HK-2 (cell line): Measurements from ENCODE around the gene TNFRSF18.
"Not testable (repeated sequence)": the region's sequence is repeated elsewhere in the genome, so short reads cannot be mapped to it uniquely, and the experiment has no call there.

Source experiments
- DNase-seq: peaks from one replicate; pipeline ENCODE4 v3.0.0-alpha.2; 2018; ENCODE audit not compliant: unreplicated experiment

The TNFRSF18 gene

GRCh38 chr1:1199141-1199960 lies 7.0 kb downstream of the TNFRSF18 start:
- DNase-seq: no peak

- DNase-seq: peak; percentile 0
Measured at GRCh38 chr1:1198423-1199140, 7.8 kb downstream of the TNFRSF18 start.

GRCh38 chr1:1197551-1198422 lies 8.6 kb downstream of the TNFRSF18 start:
- no peak for DNase-seq

- no peak for DNase-seq
Measured at GRCh38 chr1:1197188-1197500, 9.2 kb downstream of the TNFRSF18 start.

DNA sequence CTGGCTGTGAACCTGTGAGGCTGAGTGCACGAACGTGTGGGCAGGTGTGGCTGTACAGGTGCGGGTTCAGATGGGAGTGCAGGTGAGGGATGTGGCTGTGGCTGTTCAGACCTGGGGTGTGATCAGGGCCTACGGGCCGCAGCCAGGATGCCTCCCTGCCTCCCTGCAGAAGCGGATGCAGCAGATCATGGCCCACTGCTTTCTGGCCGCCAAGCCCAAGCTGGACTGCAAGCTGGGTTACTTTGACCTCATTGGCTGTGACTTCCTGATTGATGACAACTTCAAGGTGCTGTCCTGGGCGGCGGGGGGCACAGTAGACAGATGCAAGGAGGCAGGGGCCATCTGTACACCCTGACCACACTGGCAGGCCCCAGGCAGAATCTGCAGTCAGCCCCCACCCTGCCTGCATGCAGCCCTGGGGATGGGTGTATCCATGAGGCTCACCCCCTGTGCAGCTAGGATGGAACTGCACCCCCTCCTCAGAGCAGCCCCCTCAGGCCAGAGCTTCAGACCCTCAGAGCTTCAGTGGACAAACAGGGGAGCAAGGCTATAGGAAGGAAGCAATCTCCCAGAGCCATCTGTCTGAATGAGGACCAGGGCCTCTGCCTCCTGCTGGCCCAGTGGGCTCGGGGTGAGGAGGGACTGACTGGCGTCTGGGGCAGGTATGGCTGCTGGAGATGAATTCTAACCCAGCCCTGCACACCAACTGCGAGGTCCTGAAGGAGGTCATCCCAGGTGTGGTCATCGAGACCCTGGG lies 9.8 kb downstream of the TNFRSF18 start:
- DNase-seq: peak; percentile 0

GRCh38 chr1:1195726-1196125 lies 10.7 kb downstream of the TNFRSF18 start:
- not testable (repeated sequence) for DNase-seq

- no peak for DNase-seq
Measured at GRCh38 chr1:1194723-1195122, 11.7 kb downstream of the TNFRSF18 start.

GRCh38 chr1:1191734-1192133 lies 14.7 kb downstream of the TNFRSF18 start:
- no peak for DNase-seq

DNA sequence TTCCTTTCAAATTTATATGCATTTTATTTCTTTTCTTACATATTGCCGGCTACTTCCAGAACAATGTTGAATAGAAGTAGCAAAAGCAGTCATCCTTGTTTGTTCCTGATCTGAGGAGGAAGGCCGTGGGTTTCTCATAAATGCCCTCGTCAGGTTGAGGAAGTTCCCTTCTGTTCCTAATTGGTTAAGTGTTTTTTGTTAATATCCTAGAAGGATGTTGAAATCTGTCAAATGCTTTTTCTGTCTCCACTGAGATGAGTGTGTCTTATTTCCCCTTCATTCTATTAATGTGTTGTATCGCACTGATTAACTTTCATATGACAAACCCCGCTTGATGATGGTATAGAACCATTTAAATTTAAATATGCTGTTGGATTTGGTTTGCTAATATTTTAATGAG lies 17.3 kb downstream of the TNFRSF18 start:
- DNase-seq: no peak

DNA sequence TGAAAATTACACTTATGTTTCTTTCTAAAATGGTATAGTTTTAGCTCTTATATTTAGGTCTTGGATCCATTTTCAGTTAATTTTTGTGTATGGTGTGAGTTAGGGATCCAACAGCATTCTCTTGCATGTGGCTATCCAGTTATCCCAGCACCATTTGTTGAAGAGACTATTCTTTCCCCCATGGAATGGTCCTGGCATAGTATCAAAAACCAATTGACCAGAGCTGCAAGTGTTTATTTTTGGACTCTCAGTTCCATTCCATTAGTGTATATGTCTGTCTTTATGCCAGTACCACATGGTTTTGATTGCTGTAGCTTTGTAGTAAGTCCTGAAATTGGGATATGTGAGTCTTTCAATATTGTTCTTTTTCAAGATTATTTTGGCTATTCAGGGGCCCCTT lies 18.5 kb downstream of the TNFRSF18 start:
- DNase-seq: no peak

DNA sequence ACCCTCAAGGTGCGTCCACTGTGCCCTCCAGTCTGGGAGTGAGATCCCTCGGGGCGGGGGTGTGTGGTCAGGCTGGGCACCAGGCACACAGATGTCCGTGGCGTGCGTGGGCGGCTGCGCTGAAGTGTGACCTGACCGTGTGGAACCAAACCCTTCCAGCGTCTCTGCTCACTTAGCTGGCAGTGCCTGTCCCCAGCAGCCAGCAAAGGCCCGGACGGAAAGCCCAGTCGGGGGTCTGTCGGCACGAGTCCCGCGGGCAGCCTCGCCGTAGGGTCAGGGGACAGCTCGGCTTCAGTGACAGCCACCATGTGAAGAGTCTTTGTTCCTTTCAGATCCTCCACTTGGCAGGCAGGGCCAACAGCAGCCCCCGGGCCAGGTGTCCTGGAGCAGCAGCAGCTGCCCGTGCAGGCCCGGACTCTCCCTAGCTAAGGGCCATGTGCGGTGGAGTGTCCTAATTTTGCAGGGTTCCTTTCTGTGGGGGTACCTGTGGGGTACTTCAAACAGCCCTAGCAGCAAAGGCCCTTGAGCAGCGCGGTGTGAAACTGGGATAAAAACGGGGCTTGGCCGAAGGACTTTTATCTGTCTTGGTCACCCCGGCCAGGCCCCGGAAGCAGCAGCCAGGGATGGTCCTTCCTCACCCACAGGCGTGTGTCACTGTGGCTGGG lies 21.2 kb downstream of the TNFRSF18 start:
- DNase-seq: peak; percentile 16

GRCh38 chr1:1183833-1184775 lies 22.3 kb downstream of the TNFRSF18 start:
- no peak for DNase-seq

DNA sequence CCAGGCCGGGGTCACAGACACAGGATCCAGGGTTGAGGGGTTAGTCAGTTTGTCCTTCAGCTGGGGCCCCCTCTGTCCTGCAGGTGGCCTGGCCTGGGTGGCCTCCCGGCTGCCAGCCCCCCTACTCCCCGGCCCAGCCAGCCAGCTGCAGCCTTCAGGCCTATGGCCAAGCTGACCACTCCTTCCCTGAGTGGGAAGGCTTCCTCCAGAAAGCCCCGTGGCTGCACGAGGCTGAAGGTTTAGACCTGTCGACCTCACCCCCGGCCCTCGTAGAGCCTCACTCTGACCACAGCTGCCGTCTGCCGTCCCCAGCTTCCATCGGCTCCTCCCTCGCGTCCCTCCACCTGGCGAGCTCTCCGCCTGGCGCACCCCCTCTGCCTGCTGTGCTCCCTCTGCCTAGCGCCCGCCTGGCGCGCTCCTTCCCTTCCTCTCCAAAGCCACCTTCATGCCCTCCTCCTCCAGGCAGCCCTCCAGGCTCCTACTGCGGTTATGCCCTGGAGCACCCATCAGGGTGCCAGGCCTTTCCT lies 23.1 kb downstream of the TNFRSF18 start:
- DNase-seq: no peak

GRCh38 chr1:1182491-1183220 lies 23.7 kb downstream of the TNFRSF18 start:
- peak; percentile 0 for DNase-seq

DNA sequence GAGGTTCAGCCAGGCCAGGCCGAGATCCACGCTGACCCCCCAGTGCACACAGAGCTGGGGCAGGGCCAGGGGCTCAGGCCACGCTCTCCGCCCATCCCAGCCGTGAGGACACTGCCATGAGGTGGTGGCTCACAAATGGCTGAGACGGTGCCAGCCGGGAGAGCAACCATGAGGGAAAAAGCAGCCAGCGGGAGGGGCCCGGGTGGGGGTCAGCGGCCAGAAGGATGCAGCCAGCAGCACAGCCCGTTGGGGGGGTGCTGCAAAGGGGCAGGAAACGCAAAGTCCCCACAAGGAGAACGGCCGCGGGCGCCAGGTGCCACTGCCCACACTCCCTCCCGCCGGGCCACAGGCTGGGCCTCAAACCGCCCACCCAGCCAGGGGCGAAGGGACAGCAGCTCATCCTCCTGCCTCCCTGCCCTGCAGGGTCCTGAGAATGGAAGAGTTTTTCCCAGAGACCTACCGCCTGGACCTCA lies 24.4 kb downstream of the TNFRSF18 start:
- peak; percentile 5 for DNase-seq

- no peak for DNase-seq
Measured at GRCh38 chr1:1181129-1181937, 25.1 kb downstream of the TNFRSF18 start.

- DNase-seq: peak; percentile 1
Measured at GRCh38 chr1:1179983-1180861, 26.2 kb downstream of the TNFRSF18 start.
